IPS DF 4.7 (cell line): ENCODE data around the gene TSPAN9.
"Not testable (repeated sequence)": the region's sequence is repeated elsewhere in the genome, so short reads cannot be mapped to it uniquely, and the experiment has no call there.

ENCODE experiments used
- DNase-seq: peaks from one replicate; pipeline ENCODE4 v3.0.0-alpha.2; 2013; ENCODE audit warnings: low spot score; ENCODE audit errors: extremely low read depth

The TSPAN9 gene

DNA sequence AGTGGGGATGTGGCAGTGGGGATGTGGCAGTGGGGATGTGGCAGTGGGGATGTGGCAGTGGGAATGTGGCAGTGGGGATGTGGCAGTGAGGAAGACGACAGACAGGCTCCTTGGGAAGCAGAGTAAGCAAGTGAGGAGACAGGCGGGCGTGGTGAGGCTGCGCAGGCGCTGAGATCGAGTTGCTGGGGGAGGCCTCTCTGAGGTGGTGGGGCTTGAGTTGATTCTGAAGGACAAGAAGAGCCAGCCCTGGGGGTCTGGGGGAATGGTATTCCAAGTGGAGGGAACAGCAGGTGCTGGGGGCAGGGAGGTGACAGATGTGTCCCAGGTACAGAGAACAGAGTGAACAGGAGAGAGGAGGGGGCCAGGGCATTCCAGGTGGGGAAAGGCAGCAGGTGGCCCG lies 33.8 kb upstream of the TSPAN9 start:
- no peak for DNase-seq

DNA sequence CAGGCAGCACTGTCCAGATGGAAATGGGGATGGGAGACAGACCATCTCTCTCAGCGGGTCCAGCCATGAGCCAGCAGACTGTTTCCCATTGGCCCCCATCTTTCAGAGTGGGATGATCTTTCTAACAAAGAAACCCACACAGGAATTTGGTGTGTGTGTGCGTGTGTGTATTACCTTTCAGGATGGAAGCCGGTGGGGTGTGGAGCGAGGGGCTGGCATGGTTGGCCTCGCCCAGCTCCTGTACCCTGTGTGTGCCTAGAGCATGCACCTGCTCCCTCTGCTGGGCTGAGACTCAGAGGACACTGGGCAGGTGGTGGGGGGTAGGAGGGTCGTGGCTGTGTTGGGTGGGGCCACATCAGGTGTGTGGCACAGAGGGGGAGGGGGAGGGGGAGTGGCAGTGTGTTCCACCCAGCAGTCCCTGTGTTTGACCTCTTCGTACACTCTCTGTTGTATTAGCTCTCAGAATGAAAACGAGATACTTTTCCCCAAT lies 33.0 kb upstream of the TSPAN9 start:
- no peak for DNase-seq

DNA sequence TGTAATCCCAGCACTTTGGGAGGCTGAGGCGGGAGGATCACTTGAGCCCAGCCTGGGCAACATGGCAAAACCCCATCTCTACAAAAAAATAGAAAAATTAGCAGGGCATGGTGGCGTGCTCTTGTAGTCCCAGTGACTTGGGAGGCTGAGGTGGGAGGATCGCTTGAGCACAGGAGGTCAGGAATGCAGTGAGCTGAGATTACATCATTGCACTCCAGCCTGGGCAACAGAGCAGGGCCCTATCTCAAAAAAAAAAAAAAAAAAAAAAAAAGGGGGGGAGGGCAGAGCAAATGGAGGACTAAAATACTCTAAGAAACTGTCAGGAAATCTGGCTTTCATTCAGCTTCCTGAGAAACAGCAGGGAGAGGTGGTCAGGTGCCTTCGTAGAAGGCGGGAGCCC lies 31.7 kb upstream of the TSPAN9 start:
- DNase-seq = no peak

DNA sequence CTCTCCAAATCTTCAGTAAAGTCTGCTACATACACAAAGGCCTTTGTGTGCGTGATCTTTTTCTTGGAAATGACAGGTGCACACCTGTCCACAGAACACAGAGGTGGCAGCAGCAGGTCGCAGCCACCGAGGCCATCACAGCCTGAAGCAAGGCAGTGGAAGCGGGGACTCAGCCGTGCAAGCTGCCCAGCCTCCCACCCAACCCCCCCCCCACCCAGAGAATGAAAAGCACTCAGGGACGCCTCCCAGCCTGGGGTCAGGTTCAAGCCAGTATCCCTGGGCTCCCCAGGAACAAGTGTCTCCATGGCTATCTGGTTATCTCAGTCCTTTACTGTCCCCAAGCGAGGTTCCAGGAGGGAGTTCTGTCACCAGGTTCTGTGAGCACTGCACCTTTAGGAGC lies 31.2 kb upstream of the TSPAN9 start:
- no peak for DNase-seq

DNA sequence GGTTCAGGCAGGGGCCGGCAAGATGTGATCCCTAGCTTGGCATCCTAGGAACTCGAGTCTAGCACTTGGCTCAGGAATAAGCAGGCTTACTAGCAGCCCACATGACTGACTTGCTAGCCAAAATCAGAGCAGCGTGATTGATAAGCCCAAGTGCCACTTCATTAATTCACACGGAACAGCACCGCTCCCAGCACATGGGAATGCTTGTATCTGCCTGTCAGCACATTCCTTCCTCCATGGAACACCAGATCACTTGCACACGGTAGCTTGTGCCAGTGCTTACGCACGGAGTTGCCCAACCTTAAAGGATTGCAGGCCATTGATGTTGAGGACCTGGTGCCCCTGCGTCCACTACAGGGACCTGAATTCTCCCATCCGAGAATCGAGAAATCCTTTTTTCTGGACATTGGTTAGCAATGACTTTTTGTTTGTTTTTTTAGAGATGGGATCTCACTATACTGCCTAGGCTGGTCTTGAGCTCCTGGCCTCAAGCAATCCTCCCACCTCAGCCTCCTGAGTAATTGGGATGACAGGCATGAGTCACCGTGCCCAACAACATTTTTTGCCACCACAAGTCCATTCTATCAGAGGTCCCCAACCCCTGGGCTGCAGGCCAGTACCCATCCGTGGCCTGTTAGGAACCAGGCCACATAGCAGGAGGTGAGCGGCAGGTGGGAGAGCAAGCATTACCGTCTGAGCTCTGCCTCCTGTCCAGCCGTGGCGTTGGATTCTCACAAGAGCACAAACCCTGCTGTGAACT lies 30.6 kb upstream of the TSPAN9 start:
- no peak for DNase-seq

DNA sequence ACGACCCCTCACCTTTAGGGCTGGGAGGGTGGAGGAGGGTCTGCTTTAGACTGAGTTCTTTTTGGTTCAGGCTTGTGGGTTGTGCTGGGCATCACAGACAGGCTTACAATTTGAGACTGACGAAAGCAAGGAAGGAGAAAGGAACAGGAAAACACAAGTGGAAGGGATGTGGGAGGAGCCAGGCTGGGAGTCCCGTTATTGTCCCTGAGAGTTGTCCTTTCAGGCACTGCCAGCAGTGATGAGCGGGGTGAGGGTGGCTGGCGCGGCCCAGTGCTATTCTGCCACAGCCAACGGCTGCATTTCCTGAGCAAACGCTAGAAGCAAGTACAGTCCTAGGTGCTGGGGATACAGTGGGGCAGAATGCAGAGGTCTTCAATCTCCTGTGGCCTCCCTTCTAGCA lies 29.2 kb upstream of the TSPAN9 start:
- DNase-seq = no peak

DNA sequence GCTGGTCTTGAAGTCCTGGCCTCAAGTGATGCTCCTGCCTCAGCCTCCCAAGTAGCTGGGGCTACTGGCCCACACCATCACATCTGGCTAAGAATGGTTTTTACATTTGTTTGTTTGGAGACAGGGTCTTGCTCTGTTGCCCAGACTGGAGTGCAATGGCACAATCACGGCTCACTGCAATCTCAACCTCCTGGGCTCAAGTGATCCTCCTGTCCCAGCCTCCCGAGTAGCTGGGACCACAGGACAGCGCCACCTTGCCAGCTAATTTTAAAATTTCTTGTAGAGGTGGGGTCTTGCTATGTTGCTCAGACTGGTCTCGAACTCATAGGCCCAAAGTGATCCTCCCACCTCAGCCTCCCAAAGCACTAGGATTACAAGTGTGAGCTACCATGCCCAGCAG lies 28.6 kb upstream of the TSPAN9 start:
- no peak for DNase-seq

DNA sequence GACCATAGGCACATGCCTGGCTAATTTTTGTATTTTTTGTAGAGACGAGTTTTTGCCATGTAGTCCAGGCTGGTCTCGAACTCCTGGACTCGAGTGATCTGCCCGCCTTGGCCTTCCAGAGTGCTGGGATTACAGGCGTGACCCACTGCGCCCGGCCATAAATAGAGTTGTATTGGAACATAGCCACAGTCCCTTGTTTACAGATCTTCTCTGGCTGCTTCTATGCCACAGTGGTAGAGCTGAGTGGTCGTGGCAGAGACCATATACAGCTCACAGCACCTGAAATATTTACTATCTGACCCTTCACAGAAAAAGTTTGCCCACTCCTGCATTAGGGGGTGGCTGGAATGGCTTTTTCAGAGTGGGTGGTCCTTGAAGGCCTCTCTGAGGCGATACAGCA lies 28.0 kb upstream of the TSPAN9 start:
- no peak for DNase-seq

DNA sequence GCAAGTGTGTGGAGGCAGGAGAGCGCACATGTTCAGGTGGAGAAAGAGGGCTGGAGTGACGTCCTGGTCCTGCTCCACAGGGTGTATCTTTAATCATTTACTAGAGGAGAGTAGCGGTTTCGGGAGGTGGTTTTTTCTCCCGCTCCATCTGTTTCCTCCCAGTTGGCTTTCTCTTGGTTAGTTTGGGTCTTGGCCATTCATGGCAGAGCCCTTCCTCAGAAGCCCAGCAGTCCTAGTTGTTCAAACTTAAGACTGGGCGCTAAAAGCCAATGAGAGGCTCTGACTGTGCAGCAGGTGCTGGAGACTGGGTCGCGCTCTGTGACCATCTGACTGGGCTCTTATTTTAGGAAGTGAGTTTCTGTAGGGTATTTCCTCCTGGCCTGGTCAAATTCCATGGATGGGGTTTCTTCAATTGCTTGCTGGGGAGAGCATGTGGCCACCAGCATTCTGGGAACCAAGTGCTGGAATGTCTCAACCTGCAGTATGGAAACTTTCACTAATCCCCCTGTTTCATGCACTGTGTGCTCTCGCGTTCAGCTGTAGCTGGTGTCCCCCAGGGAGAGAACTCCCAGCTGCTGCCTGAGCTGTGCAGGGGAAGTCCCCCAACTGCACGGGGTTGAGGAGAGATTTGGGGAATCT lies 27.4 kb upstream of the TSPAN9 start:
- DNase-seq = no peak

DNA sequence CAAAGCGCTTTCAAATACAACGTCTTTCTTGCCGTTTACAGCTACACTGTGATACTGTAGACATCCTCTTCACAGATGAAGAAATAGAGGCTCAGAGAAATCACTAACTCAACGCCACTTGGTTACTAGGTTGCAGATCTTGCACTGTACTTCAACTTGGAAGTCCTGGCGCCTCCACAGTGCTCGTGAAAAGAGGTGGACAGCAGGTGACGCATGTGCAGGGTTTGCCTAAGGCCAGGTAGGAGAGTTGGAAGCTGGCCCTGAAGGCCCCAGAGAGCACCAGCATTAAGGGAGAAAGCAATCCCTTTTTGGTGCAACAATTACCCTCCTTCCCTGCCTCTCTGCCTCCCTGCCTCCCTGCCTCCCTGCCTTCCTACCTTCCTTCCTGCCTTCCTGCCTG lies 22.8 kb upstream of the TSPAN9 start:
- DNase-seq = no peak

DNA sequence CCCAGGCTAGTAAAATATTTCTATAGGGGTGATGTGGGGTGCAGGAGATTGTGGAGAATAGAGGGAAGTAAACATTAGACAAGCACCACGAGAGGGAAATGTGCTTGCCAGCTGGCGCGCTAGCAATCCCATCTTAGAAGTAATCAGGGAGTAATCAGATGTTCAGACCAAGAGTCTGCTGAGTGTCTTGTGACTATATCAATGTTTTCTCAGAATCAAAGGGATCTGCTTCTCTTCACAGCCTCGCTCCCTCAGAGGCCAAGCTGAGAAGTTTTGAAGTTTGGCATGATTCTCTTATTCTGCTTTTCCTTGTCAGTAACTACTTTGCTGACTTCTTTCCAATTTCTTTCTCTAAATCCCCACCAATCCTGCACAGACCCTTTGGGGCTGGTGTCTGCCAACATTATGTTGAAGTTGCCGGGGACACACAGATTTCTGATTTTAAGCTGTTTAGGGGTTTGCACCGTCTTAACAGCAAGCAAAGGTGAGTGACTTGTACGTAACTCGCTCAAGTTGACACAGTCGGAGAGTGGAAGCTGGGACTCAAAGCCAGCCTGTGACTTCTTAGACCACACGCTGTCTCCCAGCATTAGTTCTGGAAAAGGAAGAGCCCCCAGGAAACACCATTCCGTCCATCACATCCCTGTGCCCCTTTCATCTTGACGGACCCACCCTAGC lies 22.0 kb upstream of the TSPAN9 start:
- DNase-seq = no peak

DNA sequence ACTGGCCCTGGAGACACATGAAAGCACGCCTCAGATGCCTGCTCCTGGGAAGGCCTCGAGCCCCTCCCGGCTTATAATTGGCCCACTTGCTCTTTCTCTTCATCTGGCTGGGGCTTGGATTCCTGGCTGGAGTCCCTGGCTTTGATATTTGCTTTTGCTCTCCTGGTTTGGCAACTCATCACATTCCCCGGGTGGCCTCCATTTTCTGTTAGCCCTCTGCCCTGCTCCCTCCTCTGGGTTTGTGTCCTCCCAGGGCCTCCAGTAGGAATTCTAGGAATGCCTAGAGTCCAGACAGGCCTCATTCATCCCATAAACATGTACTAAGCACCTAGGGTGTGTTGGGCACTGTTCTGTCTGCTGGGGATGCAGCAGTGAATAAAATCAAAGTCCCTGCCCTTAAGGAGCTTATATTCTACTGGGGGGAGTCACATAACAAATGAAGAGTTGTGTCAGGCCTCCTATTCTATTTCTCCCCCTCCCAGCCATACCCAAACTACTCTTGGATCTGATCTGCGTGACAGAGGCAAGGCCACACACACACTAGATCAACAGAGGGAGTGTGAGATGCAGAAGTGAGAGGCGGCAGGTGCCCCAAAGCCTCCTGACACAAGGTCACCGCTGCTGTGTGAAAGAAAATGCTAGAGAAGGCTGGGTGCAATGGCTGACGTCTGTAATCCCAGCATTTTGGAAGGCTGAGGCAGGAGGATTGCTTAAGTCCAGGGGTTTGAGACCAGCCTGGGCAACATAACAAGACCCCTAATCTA lies 21.3 kb upstream of the TSPAN9 start:
- DNase-seq = no peak

DNA sequence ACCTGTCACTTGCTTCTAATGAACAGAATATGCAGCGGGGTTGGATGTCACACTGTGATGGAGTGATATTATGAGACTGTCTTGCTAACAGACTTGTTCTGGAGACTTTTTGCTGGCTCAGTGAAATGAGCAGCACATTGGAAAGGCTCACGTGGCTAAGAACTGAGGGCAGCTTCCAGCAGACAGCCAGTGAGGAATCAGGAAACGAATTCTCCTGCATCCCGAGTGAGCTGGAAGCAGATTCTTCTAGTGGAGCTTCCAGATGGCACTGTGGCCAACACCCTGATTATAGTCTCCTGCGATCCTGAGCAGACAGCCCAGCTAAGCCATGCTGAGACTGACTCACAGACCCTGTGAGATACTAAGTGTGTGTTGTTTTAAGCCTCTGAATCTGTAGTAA lies 16.1 kb upstream of the TSPAN9 start:
- no peak for DNase-seq

DNA sequence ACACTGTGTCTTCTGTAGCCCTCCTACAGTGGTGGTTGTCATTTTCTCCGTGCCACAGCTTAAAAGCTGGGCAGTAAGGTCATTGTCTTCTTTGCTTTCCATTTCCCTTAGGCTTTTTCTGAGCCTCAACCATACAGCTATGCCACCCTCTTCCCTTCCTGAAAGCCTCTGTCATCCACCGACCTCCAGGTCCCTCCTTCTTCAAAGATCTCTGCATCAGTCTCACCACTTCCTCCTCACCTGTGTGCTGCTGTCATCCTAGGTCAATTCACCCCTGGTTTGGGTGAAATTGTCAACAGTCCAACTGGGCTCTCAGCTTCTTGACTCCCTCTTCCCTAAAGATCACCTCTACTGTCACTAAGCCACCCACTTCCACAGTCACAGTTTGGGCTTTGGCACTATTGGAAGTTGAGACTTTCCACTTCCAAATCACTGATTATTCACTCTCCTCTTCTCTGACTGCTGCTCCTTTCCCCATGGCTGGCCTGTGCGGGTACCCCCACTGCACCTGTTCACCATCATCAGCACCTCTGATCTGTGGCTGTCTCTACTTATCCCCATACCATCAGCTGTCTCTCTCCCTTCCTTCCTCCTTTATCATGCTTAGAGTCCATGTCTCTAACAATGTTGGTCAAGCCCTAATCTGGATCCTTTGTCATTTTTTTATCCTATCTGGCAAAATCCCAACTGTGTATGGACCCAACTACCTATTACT lies 15.5 kb upstream of the TSPAN9 start:
- no peak for DNase-seq

DNA sequence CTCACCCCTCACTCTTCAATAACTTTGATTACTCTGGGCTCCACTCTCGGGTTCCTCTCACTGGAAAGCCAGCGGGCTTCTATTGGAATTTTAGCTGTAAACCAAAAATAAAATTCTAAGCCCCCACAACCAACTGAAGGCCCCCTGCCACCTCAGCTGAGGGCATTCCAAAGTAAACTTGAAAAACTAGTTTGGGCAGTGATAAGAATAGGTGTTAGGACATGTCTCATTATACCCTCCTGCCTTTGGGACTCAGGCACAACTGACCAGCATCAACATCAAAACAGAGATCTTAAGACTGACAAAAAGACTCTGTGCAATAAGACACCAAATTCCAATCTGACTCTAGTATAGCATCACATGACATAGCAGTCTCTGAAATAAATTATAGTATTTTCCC lies 11.9 kb upstream of the TSPAN9 start:
- DNase-seq = no peak

DNA sequence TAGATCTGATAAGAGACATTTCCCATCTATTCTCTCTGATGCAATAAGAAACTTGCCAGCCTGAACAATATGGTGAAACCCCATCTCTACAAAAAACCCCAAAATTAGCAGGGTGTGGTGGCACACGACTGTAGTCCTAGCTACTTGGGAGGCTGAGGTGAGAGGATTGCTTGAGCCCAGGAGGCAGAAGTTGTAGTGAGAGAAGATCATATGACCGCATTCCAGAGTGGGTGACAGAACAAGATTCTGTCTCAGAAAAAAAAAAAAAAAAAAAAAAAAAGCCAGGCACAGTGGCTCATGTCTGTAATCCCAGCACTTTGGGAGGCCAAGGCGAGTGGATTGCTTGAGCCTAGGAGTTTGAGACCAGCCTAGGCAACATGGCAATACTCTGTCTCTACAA lies 11.3 kb upstream of the TSPAN9 start:
- DNase-seq = not testable (repeated sequence)

DNA sequence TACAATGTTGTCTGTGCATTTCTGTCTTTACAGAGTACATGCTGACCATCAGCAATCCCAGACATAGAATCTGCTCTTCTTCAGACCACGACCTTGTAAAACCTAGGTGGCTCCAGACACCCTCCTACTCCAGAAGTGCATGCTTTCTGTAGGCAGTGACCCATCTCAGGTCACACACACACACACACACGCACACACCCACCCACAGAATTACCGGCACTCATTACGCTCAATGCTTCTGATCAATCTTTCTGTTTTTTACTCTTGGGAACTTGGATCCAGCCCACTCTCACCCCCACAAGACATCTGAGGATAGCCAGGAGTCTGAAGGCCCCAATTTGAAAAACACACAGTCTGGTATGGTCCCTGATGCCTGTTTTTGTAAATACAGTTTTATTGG lies 7.5 kb upstream of the TSPAN9 start:
- DNase-seq = no peak

DNA sequence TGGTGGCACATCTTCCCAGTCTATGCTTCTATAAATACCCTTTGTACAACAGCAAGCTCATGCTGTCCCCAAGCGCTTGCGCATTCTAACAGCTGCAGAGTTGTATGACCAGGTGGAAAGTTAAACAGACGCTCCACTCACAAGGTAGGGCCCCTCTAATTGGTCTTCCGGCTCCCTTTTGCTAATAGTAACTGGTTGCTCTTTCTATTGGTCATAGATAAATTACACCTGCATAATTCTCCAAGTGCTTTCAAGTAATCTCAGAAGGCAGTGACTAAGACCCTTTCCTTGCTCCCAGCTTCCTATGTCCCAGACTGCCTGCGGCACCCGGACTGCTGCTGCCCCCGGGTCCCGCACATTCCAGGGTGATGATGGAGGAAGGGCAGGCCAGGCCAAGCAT lies 6.1 kb upstream of the TSPAN9 start:
- no peak for DNase-seq

DNA sequence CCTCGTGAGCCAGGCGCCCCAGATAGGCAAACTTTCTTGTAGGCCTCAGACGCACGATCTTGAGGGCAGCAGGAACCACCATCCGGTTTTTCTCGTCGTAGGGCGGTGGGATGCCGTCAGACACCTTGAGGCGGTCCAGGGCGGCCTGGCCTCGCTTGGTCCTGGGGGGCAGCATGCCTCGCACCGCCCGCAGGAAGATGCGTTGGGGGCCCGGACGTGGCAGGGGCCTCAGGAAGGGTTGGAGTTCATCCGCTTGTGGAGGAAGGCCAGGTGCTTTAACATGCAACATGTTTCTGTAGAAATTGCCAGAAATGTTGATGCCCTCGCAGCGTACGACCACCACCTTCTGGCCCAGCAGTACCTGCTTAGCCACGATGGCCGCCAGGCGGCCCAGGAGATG lies 5.5 kb upstream of the TSPAN9 start:
- no peak for DNase-seq

DNA sequence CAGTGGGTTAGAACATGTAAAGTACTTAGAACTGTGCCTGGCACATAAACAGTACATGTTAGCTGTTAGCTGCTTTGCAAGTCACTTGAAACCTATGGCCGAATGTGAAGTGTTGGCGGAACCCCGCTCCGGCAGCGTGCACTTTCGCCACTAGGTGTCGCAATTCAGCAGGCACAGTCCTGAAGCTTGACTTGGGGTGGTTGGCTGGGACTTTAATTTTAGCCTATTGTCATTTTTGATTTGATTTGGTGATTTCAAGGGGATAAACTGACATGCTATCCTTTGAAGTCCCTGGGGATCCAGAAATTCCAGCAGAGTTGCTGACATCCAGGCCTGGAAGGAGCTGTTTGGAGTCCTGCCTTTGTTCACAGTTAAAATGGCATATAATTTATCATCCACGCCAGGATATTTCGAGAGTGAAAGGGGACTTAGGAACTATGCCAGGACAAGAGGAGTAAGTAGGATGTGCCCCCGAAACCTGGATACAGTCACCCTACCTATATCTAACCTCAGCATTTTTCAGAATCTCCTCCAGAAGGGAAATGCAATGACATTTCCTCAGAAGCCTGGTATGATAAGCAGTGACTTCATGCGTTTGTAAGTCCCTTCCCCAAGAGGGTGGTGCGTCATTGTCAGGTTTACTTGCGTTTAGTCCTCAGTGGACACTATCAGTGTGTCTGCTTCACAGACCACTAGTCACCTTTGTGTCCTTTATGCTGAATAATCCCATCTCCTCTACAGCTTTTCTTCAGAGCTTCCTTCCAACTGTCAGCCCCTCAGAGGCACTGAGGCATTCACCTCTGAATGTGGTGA lies 3.5 kb upstream of the TSPAN9 start:
- peak; percentile 69 for DNase-seq
